OCI-LY7 (cell line): ENCODE data around the gene MYMK. TPM values are rescaled to one million over a fixed set of nuclear protein-coding genes. Genes with fewer than 3 reads are reported as not detected.

Experiments used
- BruUV-seq: library from RNA; stranded (reverse); fragments of 400-500 nt; replicated peaks from 2 replicates; lab custom pipeline; 2021; lab: Mats Ljungman, UMichigan
- CTCF ChIA-PET: fragments of 300-600 bp; sonication (Branson Sonifier 250); formaldehyde crosslinking; loops from one replicate; lab custom pipeline; 2022; ENCODE audit warnings: antibody characterized with exemption; ENCODE audit not compliant: unreplicated experiment; lab: Charles Lee
- POLR2A ChIA-PET: fragments of 300-600 bp; sonication (Branson Sonifier 250); formaldehyde crosslinking; loops from one replicate; lab custom pipeline; 2022; ENCODE audit warnings: antibody characterized with exemption; lab: Charles Lee
- DNase-seq: peaks from one replicate; pipeline ENCODE4 v3.0.0-alpha.2; 2015; ENCODE audit warnings: low spot score
- H2AFZ ChIP-seq: fragments of 200-600 bp; sonication (generic), shearing (Covaris generic); 2 replicates; pipeline ENCODE4 v1.6.1; 2014; ENCODE audit warnings: mild to moderate bottlenecking, antibody characterized with exemption, low read length, moderate library complexity
- H3K27ac ChIP-seq: fragments of 200-600 bp; sonication (generic); 2 replicates; pipeline ENCODE4 v1.5.1; 2014; ENCODE audit warnings: mixed run types, low read depth, mild to moderate bottlenecking, moderate library complexity, low read length, inconsistent platforms; ENCODE audit not compliant: poor library complexity, severe bottlenecking
- H3K36me3 ChIP-seq: fragments of 200-600 bp; sonication (generic); 2 replicates; pipeline ENCODE4 v1.6.1; 2014; ENCODE audit warnings: mild to moderate bottlenecking, antibody characterized with exemption, low read length, moderate library complexity, mixed read lengths; ENCODE audit not compliant: insufficient read depth
- H3K4me1 ChIP-seq: fragments of 200-600 bp; sonication (generic); 2 replicates; pipeline ENCODE4 v1.5.1; 2014; ENCODE audit warnings: mild to moderate bottlenecking, low read length; ENCODE audit not compliant: insufficient read depth, poor library complexity, severe bottlenecking
- H3K4me2 ChIP-seq: fragments of 200-600 bp; sonication (generic); 2 replicates; pipeline ENCODE4 v1.6.1; 2014; ENCODE audit warnings: mild to moderate bottlenecking, low read length
- H3K4me3 ChIP-seq: fragments of 200-600 bp; sonication (generic); 2 replicates; pipeline ENCODE4 v1.5.1; 2014; ENCODE audit warnings: mild to moderate bottlenecking, low read depth, low read length; ENCODE audit not compliant: poor library complexity, severe bottlenecking
- H3K79me2 ChIP-seq: fragments of 200-600 bp; sonication (generic); 2 replicates; pipeline ENCODE4 v1.6.1; 2016; ENCODE audit warnings: low read depth, mild to moderate bottlenecking, low read length, moderate library complexity, mixed read lengths; ENCODE audit not compliant: insufficient read depth
- H3K9me2 ChIP-seq: fragments of 200-600 bp; sonication (generic); 2 replicates; pipeline ENCODE4 v1.6.1; 2016; ENCODE audit warnings: mild to moderate bottlenecking, low read length, mixed read lengths; ENCODE audit not compliant: insufficient read depth
- H3K9me3 ChIP-seq: fragments of 200-600 bp; sonication (generic); 2 replicates; pipeline ENCODE4 v1.6.1; 2014; ENCODE audit warnings: mild to moderate bottlenecking, mixed run types, low read length, mixed read lengths
- H4K20me1 ChIP-seq: fragments of 200-600 bp; sonication (generic); 2 replicates; pipeline ENCODE4 v1.6.1; 2014; ENCODE audit warnings: mild to moderate bottlenecking, antibody characterized with exemption, low read length, moderate library complexity, mixed read lengths; ENCODE audit not compliant: insufficient read depth
- EZH2phosphoT487 ChIP-seq: fragments of 200-600 bp; sonication (generic); IDR thresholded peaks from 2 replicates; pipeline ENCODE4 v1.6.1; 2018; ENCODE audit warnings: low read depth, borderline replicate concordance, mild to moderate bottlenecking, mixed run types, antibody characterized with exemption, low read length, moderate library complexity, mixed read lengths
- intact Hi-C: fragments of 100-400 bp; cut with micrococcal nuclease; formaldehyde crosslinking; loops from one replicate; pipeline ENCODE4 v1.10.0; 2022; ENCODE audit not compliant: unreplicated experiment
- total RNA-seq, 2 experiments: library from RNA; depleted of rRNA in 1 of 2; stranded (reverse); fragments of >200 nt in 1 of 2; shearing (Covaris generic) in 1 of 2; gene quantifications; 2 replicates each; pipeline ENCODE4 v1.2.3, GENCODE V29; 2014 to 2022
- TF ChIP-seq, protein P1 (sequence below): fragments of 200-600 bp; sonication (generic); conservative IDR thresholded peaks from 2 replicates; pipeline ENCODE4 v1.5.1; 2014; ENCODE audit warnings: mild to moderate bottlenecking, antibody characterized with exemption, low read length, moderate library complexity, mixed read lengths

Gene MYMK
- total RNA-seq, 2 experiments from 2014 or later, result not detected

DNA sequence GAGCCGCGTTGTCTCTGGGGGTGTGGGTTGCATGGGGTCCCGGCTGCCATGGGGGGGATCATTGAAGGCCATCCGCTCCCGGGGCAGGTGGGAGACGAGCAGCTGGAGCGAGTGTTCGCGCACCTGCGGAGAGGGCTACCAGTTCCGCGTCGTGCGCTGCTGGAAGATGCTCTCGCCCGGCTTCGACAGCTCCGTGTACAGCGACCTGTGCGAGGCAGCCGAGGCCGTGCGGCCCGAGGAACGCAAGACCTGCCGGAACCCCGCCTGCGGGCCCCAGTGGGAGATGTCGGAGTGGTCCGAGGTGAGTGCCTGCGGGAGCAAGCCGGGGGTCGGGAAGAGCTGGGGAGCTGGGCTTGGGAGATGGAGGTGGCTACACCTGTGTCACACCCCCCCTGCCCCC, 43.4 kb upstream of the MYMK start:
- TF ChIP-seq EZH2phosphoT487, result no peak
- TF ChIP-seq, protein P1, sequence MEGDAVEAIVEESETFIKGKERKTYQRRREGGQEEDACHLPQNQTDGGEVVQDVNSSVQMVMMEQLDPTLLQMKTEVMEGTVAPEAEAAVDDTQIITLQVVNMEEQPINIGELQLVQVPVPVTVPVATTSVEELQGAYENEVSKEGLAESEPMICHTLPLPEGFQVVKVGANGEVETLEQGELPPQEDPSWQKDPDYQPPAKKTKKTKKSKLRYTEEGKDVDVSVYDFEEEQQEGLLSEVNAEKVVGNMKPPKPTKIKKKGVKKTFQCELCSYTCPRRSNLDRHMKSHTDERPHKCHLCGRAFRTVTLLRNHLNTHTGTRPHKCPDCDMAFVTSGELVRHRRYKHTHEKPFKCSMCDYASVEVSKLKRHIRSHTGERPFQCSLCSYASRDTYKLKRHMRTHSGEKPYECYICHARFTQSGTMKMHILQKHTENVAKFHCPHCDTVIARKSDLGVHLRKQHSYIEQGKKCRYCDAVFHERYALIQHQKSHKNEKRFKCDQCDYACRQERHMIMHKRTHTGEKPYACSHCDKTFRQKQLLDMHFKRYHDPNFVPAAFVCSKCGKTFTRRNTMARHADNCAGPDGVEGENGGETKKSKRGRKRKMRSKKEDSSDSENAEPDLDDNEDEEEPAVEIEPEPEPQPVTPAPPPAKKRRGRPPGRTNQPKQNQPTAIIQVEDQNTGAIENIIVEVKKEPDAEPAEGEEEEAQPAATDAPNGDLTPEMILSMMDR, result no peak
- H3K4me1 ChIP-seq, result peaks cover 7% of the 10 kb centered on the region
- H2AFZ ChIP-seq, result no peak overlapping the region
- intact Hi-C loops, result no loop called here
- no peaks in the 10 kb centered on the region for H3K9me3 ChIP-seq
- CTCF ChIA-PET, result no interaction called here
- POLR2A ChIA-PET, result no interaction called here
- BruUV-seq, result no TSS peak
- no peak overlapping the region for H3K27ac ChIP-seq
- H3K4me3 ChIP-seq, result no peak overlapping the region
- no peak for DNase-seq
- no peaks in the 10 kb centered on the region for H4K20me1 ChIP-seq
- no peaks in the 10 kb centered on the region for H3K36me3 ChIP-seq
- no peaks in the 10 kb centered on the region for H3K79me2 ChIP-seq
- no peak overlapping the region for H3K4me2 ChIP-seq
- H3K9me2 ChIP-seq, result no peaks in the 10 kb centered on the region

DNA sequence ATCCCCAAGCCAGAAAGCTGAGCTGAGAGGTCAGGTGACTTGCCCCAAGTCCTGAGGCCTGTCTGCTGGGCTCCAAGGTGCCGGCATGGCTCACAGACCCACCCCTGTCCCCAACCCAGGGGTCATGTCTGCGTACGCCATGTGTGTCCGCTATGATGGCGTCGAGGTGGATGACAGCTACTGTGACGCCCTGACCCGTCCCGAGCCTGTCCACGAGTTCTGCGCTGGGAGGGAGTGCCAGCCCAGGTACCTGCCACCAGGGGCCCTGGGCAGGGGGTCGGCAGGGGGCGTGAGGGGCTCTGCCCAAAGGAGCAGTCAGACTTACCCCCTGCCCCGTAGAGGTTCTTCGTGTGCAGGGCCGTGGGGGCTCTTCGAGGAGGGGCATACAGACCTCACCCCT, 42.1 kb upstream of the MYMK start:
- Histone ChIP-seq H3K27ac (no peak overlapping the region), H3K4me3 (no peak overlapping the region), H3K4me2 (no peak overlapping the region), H3K4me1 (peaks cover 10% of the 10 kb centered on the region), H3K36me3 (no peaks in the 10 kb centered on the region), H3K9me2 (no peaks in the 10 kb centered on the region), H2AFZ (no peak overlapping the region), H4K20me1 (no peaks in the 10 kb centered on the region), H3K79me2 (no peaks in the 10 kb centered on the region), H3K9me3 (no peaks in the 10 kb centered on the region)
- ChIA-PET CTCF (no interaction called here), POLR2A (no interaction called here)
- DNase-seq, result no peak
- BruUV-seq, result no TSS peak
- intact Hi-C loops, result no loop called here
- TF ChIP-seq EZH2phosphoT487, result no peak
- TF ChIP-seq, protein P1, result no peak

DNA sequence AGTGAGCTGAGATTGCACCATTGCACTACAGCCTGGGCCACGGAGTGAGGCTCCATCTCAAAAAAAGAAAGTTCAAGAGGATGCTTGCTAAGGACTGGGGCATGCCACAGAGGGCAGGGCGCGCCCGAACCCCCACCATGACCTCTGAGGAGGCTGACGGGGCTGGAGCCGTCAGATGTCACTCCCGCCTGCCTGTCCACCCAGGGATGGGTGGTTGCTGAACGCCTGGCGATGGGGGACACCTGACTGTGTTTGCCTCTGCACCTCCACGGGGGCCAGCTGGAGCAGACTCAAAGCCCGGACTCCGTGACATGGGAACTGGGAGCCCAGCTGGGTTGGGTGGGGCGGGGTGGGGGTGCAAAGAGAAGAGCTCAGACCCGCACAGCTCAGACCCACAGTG, 41.6 kb upstream of the MYMK start:
- CTCF ChIA-PET, result no interaction called here
- BruUV-seq, result no TSS peak
- TF ChIP-seq, protein P1, result no peak
- no peak for TF ChIP-seq EZH2phosphoT487

More for the DNA sequence above, 41.6 kb upstream of the MYMK start:
- H3K36me3 ChIP-seq, result no peaks in the 10 kb centered on the region
- no peaks in the 10 kb centered on the region for H4K20me1 ChIP-seq
- POLR2A ChIA-PET, result no interaction called here
- H2AFZ ChIP-seq, result no peak overlapping the region
- intact Hi-C loops, result no loop called here
- no peaks in the 10 kb centered on the region for H3K9me2 ChIP-seq
- H3K27ac ChIP-seq, result no peak overlapping the region
- H3K79me2 ChIP-seq, result no peaks in the 10 kb centered on the region
- peaks cover 10% of the 10 kb centered on the region for H3K4me1 ChIP-seq
- H3K9me3 ChIP-seq, result no peaks in the 10 kb centered on the region
- no peak overlapping the region for H3K4me2 ChIP-seq
- DNase-seq, result no peak
- H3K4me3 ChIP-seq, result no peak overlapping the region
